Brain pericyte (primary cell): ENCODE results near the gene PRELID3B.
A peak's percentile ranks its signal among the peaks of the same experiment; 100 is the strongest.
"Not testable (repeated sequence)": the region's sequence is repeated elsewhere in the genome, so short reads cannot be mapped to it uniquely, and the experiment has no call there.

Experiments used
- DNase-seq: peaks from one replicate; pipeline ENCODE4 v3.0.0-alpha.2; 2012; ENCODE audit warnings: low read depth, low spot score

The PRELID3B gene

DNA sequence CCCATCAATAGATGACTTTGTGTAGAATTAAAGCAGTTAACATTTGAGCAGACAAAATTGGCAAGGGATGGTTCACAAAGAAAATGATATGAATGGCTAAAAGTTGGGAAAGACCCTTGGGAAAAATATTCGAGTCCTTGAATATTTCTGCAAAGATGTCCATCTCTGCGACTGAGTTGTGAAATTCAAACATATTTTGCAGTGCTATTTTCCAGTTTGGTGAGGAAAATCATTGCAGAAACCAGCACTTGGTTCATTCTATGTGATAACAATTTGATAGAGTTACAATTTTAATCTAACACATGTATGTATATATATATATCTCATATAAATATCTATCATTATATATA is 6.1 kb upstream of the PRELID3B start:
- DNase-seq, result no peak

DNA sequence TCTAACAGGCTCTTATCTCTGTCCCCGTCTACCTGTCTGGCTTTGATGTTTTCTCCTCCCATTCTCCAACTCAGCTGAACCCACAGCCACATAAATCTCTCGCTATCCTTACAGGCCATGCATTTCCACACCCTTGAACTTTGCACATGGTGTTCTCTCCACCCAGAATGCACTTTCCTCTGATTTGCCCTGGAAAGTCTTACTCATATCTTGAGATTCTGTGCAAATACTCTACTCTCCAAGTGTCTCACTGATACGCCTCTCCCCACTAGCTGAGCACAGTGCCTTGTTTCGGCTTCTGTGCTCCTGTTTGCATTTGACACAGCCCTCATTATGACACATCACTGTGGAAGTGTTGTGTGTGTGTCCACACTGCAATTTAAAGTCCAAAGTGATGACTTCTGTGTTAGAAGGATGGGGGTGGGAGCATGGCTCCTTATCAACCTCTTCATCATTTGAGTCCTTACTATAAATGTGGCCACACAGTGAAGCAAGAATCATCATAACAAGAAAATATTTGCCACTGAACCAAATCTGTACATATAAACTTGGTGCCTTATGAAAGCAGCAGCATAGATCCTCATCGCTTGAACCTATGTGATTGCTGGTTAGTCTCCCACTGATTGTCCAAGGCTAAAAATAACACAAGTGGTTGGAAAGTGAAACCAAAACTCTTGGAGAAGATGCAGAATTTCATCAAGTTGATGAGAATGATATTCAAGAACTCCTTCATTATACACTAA is 5.5 kb upstream of the PRELID3B start:
- DNase-seq, result no peak

GRCh38 chr20:59046862-59047261 is 4.3 kb upstream of the PRELID3B start:
- DNase-seq, result no peak

GRCh38 chr20:59044796-59045195 is 2.2 kb upstream of the PRELID3B start:
- no peak for DNase-seq

GRCh38 chr20:59044295-59044694 is 1.7 kb upstream of the PRELID3B start:
- no peak for DNase-seq

- no peak for DNase-seq
These were observed 1.1 kb upstream of the PRELID3B start for GRCh38 chr20:59043698-59044097.

GRCh38 chr20:59042796-59043631 is 428 bp upstream of the PRELID3B start:
- peak; percentile 60 for DNase-seq

DNA sequence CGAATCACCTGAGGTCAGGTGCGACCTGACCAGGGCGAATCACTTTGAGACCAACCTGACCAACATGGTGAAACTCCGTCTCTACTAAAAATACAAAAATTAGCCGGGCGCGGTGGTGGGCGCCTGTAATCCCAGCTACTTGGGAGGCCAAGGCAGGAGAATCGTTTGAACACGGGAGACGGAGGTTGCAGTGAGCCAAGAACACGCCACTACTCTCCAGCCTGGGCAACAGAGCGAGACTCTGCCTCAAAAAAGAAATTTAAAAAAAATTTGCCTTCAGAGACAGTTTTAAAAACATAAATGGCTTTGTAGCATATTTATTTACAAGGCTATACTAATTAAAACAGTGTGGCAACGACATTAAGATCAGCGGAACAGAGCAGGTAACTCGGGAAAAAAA is 1.1 kb downstream of the PRELID3B start:
- not testable (repeated sequence) for DNase-seq

DNA sequence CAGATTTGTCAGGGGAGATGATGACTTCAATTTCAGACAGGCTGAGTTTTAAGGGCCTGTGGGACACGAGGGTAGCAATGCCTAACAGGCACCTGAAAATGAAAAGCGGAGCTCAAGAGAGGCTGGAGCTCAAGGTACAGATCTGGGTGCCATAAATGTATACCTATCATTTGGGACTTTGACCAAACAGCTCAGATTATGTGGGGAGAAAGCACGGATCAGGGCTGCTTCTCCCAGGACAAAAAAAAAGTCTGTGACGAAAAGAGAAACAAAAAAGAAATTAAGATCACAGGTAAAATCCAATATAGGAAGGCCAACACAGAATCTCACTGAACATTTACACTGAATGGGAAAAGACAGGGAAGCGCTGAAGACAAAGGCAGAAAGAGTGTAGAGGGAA is 1.9 kb downstream of the PRELID3B start:
- DNase-seq, result no peak

- no peak for DNase-seq
These were observed 3.4 kb downstream of the PRELID3B start for GRCh38 chr20:59039233-59039632.

DNA sequence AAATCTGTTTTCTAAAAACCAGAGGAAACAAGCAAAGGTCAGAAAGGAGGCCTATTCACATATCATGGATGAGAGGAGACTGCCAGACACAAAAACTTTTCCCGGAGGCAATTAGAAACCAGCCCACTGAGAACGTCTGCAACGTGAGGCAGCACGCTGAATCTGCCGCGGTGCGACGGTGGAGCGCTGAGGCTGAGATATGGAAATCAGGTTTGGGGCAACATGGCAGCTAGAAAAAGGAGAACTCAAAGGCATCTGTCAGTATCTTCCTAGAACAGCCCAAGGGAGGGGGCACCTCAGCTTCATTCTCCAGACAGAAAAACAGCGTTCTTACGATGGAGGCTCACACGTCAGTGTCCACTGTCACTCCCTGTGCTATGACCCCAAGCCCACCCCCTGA is 5.2 kb downstream of the PRELID3B start:
- no peak for DNase-seq

DNA sequence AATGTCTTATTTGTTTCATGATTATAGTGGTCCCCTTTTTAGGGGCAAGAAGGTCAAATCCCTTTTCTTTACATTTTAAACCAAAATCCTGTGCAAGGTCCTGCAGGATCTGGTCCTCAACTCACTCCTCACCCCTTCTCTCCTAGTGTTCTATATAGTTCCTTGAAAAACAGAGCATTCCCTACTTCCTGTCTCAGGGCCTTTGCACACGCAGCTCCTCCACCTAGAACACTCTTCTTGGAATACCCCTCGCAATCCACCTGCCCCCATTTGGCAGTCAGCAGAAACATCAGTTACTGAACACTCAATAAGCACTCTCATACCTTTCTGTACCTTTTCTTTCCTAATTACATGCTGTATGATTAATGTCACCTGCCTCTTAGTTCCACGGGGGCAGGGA is 7.2 kb downstream of the PRELID3B start:
- DNase-seq, result no peak

DNA sequence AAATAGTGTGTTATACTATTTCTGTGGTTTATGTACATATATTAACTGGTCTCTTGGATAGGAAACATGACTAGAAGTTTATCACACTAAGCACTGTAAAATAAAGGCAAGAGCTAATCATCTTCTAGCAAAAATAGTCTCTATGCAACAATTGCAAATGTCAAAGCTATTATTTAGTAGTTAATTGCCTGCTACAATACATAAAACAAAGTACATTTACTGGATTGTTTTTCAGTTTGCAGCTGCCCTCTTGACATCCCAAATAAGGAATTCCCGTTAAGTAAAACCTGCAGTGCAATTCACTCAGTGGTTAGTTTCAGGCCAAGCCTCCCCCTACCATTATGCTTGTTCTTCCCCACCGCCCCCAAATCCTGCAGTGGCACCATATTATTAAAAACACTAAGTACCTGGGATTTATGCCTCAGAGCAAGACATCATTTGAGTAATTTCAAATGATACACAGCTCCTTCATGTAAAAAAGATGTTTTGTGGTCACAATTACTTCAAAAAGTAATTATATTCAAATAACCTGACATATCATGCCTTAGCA is 8.9 kb downstream of the PRELID3B start:
- no peak for DNase-seq

DNA sequence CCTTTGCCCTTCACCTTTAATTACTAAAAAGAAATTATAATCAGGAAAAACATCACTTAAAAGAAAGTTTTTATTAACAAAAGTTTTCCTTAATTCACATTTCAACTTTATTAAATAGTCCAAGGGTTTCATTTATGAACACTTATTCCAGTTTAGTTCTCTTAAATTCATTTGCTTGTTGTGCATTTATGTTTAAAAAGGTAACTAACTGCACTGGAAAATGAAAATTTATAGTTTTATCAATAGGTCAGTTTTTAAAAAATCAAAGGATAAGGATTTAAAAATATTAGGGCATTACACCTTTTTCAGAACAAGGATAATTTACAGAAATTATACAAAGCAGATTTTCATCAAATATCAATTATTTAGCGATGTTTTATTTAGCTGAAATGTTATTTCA is 9.5 kb downstream of the PRELID3B start:
- DNase-seq, result no peak

- DNase-seq, result no peak
These were observed 9.9 kb downstream of the PRELID3B start for GRCh38 chr20:59032713-59033059.

GRCh38 chr20:59032023-59032712 is 10.4 kb downstream of the PRELID3B start, which contains the start of gene ATP5F1E:
Gene ATP5F1E (minus strand): TSS chr20:59032335. CDS start chr20:59032251, 84 bp downstream.
- DNase-seq, result peak; percentile 70

- DNase-seq, result no peak
These were observed 11.0 kb downstream of the PRELID3B start for GRCh38 chr20:59031564-59032022.

GRCh38 chr20:59030911-59031563 is 11.5 kb downstream of the PRELID3B start:
- no peak for DNase-seq

- no peak for DNase-seq
These were observed 13.8 kb downstream of the PRELID3B start for GRCh38 chr20:59028812-59029211.

DNA sequence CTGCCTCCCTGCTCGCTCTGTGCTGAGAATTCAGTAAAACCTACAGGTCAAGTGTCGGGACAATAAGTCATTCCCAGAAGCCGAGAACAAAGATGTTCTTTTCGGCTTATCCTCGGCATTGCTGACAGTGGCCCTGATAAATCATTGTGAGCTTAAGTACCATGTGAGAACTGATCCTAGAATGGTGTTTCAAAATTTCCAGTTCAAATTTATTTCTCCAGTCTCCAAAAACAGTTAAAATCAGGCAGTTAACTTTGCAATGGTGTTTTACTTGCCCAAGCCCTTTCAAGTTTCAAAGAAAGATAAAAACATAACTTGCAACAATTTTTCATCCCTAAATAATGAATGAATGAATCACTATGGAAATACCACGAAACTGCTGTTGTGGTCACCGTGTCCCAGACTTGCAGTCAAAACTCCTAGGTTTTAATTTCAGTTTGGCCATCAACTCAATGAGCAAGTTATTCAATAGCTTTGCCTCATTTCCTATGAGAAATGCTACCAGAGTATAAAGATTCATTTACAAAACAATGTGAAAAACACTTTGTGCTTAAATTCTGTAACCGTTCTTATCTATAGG is 14.8 kb downstream of the PRELID3B start:
- DNase-seq, result no peak
